Mucosa of rectum (tissue), 2 donors: ENCODE data around the gene MDM4.

Experiments used
- H3K27ac ChIP-seq, 2 donors: one replicate each; pipeline ENCODE4 v1.7.0; 2013; ENCODE audit warnings: inconsistent platforms in 2 of 2, low read depth in 2 of 2, low read length in 2 of 2
- H3K27me3 ChIP-seq, 2 donors: one replicate each; pipeline ENCODE4 v1.7.0; 2013; ENCODE audit warnings: low read length in 2 of 2; ENCODE audit not compliant: control insufficient read depth in 2 of 2, insufficient read depth in 2 of 2
- H3K36me3 ChIP-seq, 2 donors: one replicate each; pipeline ENCODE4 v1.7.0; 2013; ENCODE audit warnings: low read length in 2 of 2; ENCODE audit not compliant: control insufficient read depth in 2 of 2, insufficient read depth in 2 of 2
- H3K4me1 ChIP-seq, 2 donors: one replicate each; pipeline ENCODE4 v1.7.0; 2013; ENCODE audit warnings: low read length in 2 of 2, mild to moderate bottlenecking in 1 of 2; ENCODE audit not compliant: control insufficient read depth in 2 of 2, insufficient read depth in 2 of 2
- H3K4me3 ChIP-seq, 2 donors: one replicate each; pipeline ENCODE4 v1.7.0; 2013; ENCODE audit warnings: low read length in 2 of 2
- H3K9ac ChIP-seq, 2 donors: one replicate each; pipeline ENCODE4 v1.7.0; 2013; ENCODE audit warnings: low read length in 2 of 2, low read depth in 1 of 2, mild to moderate bottlenecking in 1 of 2
- H3K9me3 ChIP-seq, 2 donors: one replicate each; pipeline ENCODE4 v1.7.0; 2013; ENCODE audit warnings: low read length in 2 of 2; ENCODE audit not compliant: control insufficient read depth in 2 of 2
- donor health status: healthy.
- donor health status: Normal muscosa, but diverticular disease.

MDM4 gene

DNA sequence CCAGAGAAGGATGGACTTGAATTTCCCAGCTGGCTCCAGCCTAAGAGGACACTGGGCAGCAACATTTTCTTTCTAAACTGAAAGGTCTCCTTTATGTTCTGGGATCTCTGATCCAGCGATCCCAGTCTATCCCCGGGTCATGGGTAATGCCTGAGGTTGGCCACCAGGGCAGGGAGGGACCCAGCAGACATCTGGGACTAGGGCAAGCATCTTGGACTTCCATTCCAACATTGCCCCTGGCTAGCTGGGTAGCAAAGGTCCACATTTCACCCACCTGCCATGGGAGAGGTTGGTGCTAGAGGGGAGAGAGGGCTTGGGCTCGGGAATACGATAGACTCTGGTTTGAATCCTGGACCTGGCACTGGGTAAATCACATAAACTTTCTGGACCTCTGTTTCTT, 84.8 kb downstream of the MDM4 start:
- no peak overlapping the region for H3K9ac ChIP-seq
- no peak overlapping the region for H3K4me3 ChIP-seq
- no peaks in the 10 kb centered on the region for H3K9me3 ChIP-seq
- no peaks in the 10 kb centered on the region for H3K36me3 ChIP-seq
- no peaks in the 10 kb centered on the region for H3K4me1 ChIP-seq
- H3K27ac ChIP-seq, result no peak overlapping the region
- no peaks in the 10 kb centered on the region for H3K27me3 ChIP-seq

DNA sequence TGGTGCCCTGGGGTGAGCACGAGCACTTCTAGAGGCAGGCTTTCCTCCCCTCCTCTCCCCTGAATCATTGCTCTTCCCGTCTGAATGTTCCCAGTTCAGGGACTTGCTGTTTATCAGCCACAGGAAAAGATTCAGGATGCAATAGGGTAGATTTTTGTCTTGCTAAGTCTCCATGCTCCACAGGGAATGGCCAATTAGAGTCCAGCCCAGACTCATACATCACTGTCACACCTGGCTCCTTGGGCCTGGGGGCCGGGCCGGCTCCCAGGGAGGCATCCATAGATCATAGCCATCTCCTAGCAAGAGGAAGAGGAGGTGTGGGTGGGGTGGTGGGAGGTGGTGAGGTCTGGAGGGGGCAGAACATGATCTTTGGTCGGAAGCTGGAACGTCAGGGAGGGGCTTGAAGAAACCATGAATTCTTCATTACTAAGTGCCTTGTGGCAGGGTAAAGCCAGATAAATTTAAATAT, 85.9 kb downstream of the MDM4 start:
- Histone ChIP-seq H3K36me3 (no peaks in the 10 kb centered on the region), H3K4me1 (no peaks in the 10 kb centered on the region), H3K4me3 (no peak overlapping the region), H3K9ac (no peak overlapping the region), H3K27me3 (no peaks in the 10 kb centered on the region), H3K27ac (no peak overlapping the region), H3K9me3 (no peaks in the 10 kb centered on the region)

DNA sequence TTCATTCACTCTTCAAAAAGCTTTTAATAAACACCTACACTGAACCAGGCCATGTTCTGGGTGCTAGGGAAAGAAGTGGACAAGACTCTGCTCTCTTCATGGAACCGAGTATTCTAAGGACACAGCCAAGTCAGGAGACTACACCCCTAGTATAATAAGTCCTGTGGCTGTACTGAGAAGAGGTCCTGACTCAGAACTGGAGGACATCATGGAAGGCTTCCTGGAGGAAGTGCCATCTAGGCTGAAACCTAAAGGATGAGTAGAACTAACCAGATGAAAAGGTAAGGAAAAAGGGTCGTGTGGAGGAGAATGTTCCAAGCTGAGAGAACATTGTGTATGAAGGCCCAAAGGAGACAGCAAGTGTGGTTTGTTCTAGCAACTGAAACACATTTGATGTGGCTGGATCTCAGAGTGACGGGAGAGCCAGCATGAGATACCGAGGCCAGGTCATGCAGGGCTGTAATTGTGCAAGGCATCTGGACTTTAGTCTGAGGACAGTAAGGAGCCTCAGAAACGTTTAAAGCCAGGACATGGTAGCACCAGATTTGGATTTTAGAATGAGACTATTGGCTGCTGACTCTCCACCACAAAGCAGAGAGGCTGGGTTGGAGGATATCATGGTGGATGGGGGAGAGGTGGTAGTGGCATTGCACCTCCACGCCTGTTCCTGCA, 86.8 kb downstream of the MDM4 start:
- Histone ChIP-seq H3K4me1 (no peaks in the 10 kb centered on the region), H3K9me3 (no peaks in the 10 kb centered on the region), H3K9ac (no peak overlapping the region), H3K27me3 (no peaks in the 10 kb centered on the region), H3K27ac (no peak overlapping the region), H3K36me3 (no peaks in the 10 kb centered on the region), H3K4me3 (no peak overlapping the region)

DNA sequence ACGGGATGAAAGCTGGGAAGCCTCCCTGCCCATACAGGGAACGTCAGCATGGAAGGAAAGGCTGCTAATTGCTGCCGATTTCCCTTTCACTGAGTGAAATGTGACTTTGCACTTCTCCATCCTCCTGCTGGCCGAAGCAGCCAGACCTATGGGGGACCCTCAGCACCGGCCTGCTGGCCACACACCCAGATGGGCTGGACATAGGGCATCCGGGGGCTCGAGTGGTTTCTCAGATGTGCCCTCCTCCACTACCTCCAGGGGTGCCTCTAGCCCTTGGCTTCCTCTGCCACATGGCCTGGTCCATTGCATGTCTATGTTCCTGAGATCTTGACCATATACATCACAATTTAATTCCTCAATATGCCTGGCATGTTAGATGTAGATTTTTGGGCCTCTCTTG, 89.6 kb downstream of the MDM4 start:
- H3K9me3 ChIP-seq, result no peaks in the 10 kb centered on the region
- no peak overlapping the region for H3K9ac ChIP-seq
- H3K4me1 ChIP-seq, result no peaks in the 10 kb centered on the region
- no peaks in the 10 kb centered on the region for H3K36me3 ChIP-seq
- H3K27me3 ChIP-seq, result peaks cover 0 to 2% of the 10 kb centered on the region in 2 donors
- no peak overlapping the region for H3K4me3 ChIP-seq
- no peak overlapping the region for H3K27ac ChIP-seq
